OCI-LY3 (cell line): ENCODE results near the gene AFF1.

Experiments
- EZH2phosphoT487 ChIP-seq: fragments of 200-600 bp; shearing (Covaris generic); IDR thresholded peaks from 2 replicates; pipeline ENCODE4 v1.6.1; 2018; ENCODE audit warnings: antibody characterized with exemption, mixed run types, low read depth
- TF ChIP-seq, protein P1 (sequence below): fragments of 200-600, 300-600 bp; sonication (generic); IDR thresholded peaks from 2 replicates; pipeline ENCODE4 v1.5.1; 2014; ENCODE audit warnings: antibody characterized with exemption, low read length, low read depth

DNA sequence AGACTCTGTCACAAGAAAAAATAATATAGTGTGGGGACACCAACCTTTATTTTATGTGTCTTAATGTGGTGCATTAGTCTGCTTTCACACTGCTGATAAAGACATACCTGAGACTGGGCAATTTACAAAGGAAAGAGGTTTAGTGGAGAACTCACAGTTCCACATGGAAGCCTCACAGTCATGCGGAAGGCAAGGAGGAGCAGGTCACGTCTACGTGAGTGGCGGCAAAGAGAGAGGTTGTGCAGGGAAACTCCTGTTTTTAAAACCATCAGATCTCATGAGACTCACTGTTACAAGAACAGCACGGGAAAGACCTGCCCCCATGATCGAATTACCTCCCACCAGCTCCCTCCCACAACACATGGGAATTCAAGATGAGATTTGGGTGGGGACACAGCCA, 130.2 kb downstream of the AFF1 start:
- TF ChIP-seq, protein P1, sequence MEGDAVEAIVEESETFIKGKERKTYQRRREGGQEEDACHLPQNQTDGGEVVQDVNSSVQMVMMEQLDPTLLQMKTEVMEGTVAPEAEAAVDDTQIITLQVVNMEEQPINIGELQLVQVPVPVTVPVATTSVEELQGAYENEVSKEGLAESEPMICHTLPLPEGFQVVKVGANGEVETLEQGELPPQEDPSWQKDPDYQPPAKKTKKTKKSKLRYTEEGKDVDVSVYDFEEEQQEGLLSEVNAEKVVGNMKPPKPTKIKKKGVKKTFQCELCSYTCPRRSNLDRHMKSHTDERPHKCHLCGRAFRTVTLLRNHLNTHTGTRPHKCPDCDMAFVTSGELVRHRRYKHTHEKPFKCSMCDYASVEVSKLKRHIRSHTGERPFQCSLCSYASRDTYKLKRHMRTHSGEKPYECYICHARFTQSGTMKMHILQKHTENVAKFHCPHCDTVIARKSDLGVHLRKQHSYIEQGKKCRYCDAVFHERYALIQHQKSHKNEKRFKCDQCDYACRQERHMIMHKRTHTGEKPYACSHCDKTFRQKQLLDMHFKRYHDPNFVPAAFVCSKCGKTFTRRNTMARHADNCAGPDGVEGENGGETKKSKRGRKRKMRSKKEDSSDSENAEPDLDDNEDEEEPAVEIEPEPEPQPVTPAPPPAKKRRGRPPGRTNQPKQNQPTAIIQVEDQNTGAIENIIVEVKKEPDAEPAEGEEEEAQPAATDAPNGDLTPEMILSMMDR, result no peak
- no peak for TF ChIP-seq EZH2phosphoT487
